ENCODE results near the gene GPR137B. TPM values are rescaled to one million over a fixed set of nuclear protein-coding genes. Genes with fewer than 3 reads are reported as not detected.
A peak's percentile ranks its signal among the peaks of the same experiment; 100 is the strongest.

GPR137B gene
- total RNA-seq, 1 donor from 2014 or later, result 11.8 TPM

DNA sequence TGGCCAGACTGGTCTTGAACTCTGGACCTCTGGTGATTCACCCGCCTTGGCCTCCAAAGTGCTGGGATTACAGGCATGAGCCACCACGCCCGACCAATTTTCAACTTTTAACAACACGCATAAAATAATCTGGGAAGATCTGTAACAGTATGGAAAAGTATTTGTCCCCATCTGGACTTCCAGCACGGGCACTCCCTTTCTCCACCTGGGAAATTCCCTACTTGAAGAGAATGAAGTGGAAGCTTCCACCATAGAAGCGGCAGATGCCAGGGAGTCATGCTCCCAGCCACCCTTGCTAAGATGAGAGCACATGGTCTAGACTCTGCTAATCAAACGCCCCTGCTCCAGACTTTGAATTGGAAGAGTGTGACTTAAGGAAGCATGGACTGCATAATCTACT, 9.0 kb upstream of the GPR137B start:
- H3K4me3 Mint-ChIP-seq, result no peak overlapping the region

GRCh38 chr1:236133802-236134201, 8.5 kb upstream of the GPR137B start:
- H3K36me3 Mint-ChIP-seq (ENCODE audit: low read depth), result no peaks in the 10 kb centered on the region
- TF ChIP-seq CTCF (conservative IDR thresholded peaks at IDR 0.05), result no peak
- peaks cover 33% of the 10 kb centered on the region for H3K27me3 Mint-ChIP-seq (ENCODE audit: low read depth)
- no peak overlapping the region for H3K27ac Mint-ChIP-seq (ENCODE audit: unreplicated experiment)
- H3K9me3 Mint-ChIP-seq, result no peaks in the 10 kb centered on the region
- no peak overlapping the region for H3K4me3 Mint-ChIP-seq
- DNase-seq (ENCODE audit: low read depth, low spot score), result no peak
- H3K4me1 Mint-ChIP-seq, result peaks cover 25% of the 10 kb centered on the region

More for the DNA sequence above, 9.0 kb upstream of the GPR137B start:
- Mint-ChIP-seq H3K36me3 (ENCODE audit: low read depth) (no peaks in the 10 kb centered on the region), H3K27me3 (ENCODE audit: low read depth) (peaks cover 28% of the 10 kb centered on the region), H3K4me1 (peaks cover 30% of the 10 kb centered on the region), H3K9me3 (no peaks in the 10 kb centered on the region), H3K27ac (ENCODE audit: unreplicated experiment) (no peak overlapping the region)
- DNase-seq (ENCODE audit: low read depth, low spot score), result no peak
- TF ChIP-seq CTCF (conservative IDR thresholded peaks at IDR 0.05), result no peak

GRCh38 chr1:236137285-236137852, 5.0 kb upstream of the GPR137B start:
- H3K4me1 Mint-ChIP-seq, result peaks cover 10% of the 10 kb centered on the region
- TF ChIP-seq CTCF (conservative IDR thresholded peaks at IDR 0.05), result peak; percentile 29
- no peaks in the 10 kb centered on the region for H3K36me3 Mint-ChIP-seq (ENCODE audit: low read depth)
- no peak for DNase-seq (ENCODE audit: low read depth, low spot score)
- H3K27me3 Mint-ChIP-seq (ENCODE audit: low read depth), result peaks cover 62% of the 10 kb centered on the region
- H3K27ac Mint-ChIP-seq (ENCODE audit: unreplicated experiment), result no peak overlapping the region
- H3K4me3 Mint-ChIP-seq, result no peak overlapping the region
- no peaks in the 10 kb centered on the region for H3K9me3 Mint-ChIP-seq

DNA sequence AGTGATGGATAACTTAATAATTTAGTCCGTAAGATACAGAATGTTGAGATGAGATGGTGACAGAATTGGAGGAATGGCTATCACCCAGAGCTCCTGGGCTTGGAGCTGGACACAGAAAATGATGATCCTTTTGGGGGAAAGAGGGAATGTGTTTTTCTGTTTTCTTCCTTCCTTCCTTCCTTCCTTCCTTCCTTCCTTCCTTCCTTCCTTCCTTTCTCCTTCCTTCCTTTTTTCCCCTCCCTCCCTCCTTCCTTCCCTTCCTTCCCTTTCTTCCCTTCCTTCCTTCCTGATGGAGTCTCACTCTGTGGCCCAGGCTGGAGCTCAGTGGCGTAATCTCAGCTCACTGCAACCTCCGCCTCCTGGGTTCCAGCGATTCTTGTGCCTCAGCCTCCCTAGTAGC, 2.8 kb upstream of the GPR137B start:
- H3K27ac Mint-ChIP-seq (ENCODE audit: unreplicated experiment), result no peak overlapping the region
- peaks cover 24% of the 10 kb centered on the region for H3K4me1 Mint-ChIP-seq
- peak overlapping the region; percentile 41 for H3K4me3 Mint-ChIP-seq
- no peak for TF ChIP-seq CTCF (conservative IDR thresholded peaks at IDR 0.05)
- H3K27me3 Mint-ChIP-seq (ENCODE audit: low read depth), result peaks cover 70% of the 10 kb centered on the region
- no peak for DNase-seq (ENCODE audit: low read depth, low spot score)
- no peaks in the 10 kb centered on the region for H3K36me3 Mint-ChIP-seq (ENCODE audit: low read depth)
- H3K9me3 Mint-ChIP-seq, result no peaks in the 10 kb centered on the region

GRCh38 chr1:236140705-236141446, 1.5 kb upstream of the GPR137B start:
- Mint-ChIP-seq H3K27me3 (ENCODE audit: low read depth) (peaks cover 57% of the 10 kb centered on the region), H3K4me3 (peak overlapping the region; percentile 87), H3K27ac (ENCODE audit: unreplicated experiment) (no peak overlapping the region), H3K36me3 (ENCODE audit: low read depth) (no peaks in the 10 kb centered on the region), H3K4me1 (peaks cover 33% of the 10 kb centered on the region), H3K9me3 (no peaks in the 10 kb centered on the region)
- TF ChIP-seq CTCF (conservative IDR thresholded peaks at IDR 0.05), result no peak
- no peak for DNase-seq (ENCODE audit: low read depth, low spot score)
